ENCODE data around the gene BIN2. TPM values are rescaled to one million over a fixed set of nuclear protein-coding genes. Genes with fewer than 3 reads are reported as not detected.

BIN2 gene
- total and polyA plus RNA-seq, 2 of the 13 experiments (the other 11 are each of a cell fraction or from before 2014, with no cell fraction given): not detected

DNA sequence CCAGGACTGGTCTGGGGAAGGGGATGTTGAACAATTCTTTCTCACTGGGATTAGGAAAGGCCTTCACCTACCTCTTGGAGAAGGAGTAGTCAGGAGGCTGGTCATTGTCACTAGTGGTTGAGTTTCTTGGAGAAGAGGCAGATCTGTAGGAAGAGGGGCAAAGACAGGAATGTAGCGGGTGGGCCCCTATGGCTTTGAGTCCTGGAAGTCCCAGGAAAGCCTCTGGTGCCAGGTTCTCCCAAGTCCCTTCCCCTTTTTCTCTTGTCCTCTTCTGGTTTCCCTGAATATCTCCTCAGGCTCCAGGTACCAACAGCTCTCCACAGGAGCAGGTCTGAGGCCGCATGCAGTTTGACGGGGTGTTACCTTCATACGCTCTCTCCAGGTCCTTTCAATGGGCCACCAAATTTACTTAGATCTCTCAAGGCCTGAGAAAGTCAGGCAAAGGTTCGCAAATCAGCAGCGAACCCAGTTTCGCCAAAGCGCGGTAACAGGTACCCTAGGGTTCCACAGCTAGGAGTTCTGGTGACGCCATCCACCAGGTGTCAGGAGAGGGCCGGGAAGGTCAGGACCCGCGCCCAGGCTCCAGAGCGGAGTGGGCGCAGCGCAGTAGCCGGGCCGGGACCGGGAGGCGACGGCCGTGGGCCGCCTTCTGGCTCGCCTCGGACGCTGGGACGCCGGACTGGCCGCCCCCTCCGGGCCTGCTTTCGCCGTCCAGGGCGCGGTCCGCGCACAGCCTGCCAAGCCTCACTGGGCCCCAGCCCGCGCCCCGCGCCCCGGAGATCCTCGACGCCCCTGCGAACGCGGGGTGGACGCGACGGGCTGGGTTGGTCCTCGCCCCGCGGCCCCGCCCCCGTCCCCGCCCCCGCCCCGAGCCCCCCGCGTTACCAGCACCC lies 54.6 kb downstream of the BIN2 start (continued):
- TF ChIP-seq, protein P1, sequence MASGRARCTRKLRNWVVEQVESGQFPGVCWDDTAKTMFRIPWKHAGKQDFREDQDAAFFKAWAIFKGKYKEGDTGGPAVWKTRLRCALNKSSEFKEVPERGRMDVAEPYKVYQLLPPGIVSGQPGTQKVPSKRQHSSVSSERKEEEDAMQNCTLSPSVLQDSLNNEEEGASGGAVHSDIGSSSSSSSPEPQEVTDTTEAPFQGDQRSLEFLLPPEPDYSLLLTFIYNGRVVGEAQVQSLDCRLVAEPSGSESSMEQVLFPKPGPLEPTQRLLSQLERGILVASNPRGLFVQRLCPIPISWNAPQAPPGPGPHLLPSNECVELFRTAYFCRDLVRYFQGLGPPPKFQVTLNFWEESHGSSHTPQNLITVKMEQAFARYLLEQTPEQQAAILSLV (CRISPR knock-in tag; IDR thresholded peaks at IDR 0.05; ENCODE audit: borderline replicate concordance): no peak
- TF ChIP-seq, protein P2, sequence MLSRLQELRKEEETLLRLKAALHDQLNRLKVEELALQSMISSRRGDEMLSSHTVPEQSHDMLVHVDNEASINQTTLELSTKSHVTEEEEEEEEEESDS (CRISPR knock-in tag; IDR thresholded peaks at IDR 0.05; ENCODE audit: borderline replicate concordance): no peak
- TF ChIP-seq KLF11 (CRISPR knock-in tag; IDR thresholded peaks at IDR 0.05): no peak
- TF ChIP-seq ZFP36 (IDR thresholded peaks at IDR 0.05; ENCODE audit: borderline replicate concordance, low read depth, low read length, partially characterized antibody): no peak
- no peak for TF ChIP-seq MTA1 (CRISPR knock-in tag; IDR thresholded peaks at IDR 0.05; ENCODE audit: borderline replicate concordance)
- no peak for TF ChIP-seq POGZ (CRISPR knock-in tag; IDR thresholded peaks at IDR 0.05)
- 0 out of 2 replicates have a peak, but pooled peaks have one; percentile 52 for TF ChIP-seq ZNF879 (CRISPR knock-in tag; IDR thresholded peaks at IDR 0.05)
- TF ChIP-seq EED (CRISPR knock-in tag; IDR thresholded peaks at IDR 0.05): no peak
- TF ChIP-seq ZNF3 (CRISPR knock-in tag; IDR thresholded peaks at IDR 0.05): no peak
- TF ChIP-seq CBX2 (IDR thresholded peaks at IDR 0.05; ENCODE audit: low read depth, low read length): no peak
- no peak for TF ChIP-seq CBX2 (CRISPR knock-in tag; IDR thresholded peaks at IDR 0.05; ENCODE audit: low read depth)
- TF ChIP-seq, protein P3, sequence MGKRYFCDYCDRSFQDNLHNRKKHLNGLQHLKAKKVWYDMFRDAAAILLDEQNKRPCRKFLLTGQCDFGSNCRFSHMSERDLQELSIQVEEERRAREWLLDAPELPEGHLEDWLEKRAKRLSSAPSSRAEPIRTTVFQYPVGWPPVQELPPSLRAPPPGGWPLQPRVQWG (CRISPR knock-in tag; IDR thresholded peaks at IDR 0.05; ENCODE audit: borderline replicate concordance, low read depth): no peak
- no peak for TF ChIP-seq NR3C1 (CRISPR knock-in tag; IDR thresholded peaks at IDR 0.05)
- no peak for TF ChIP-seq SAP130 (CRISPR knock-in tag; IDR thresholded peaks at IDR 0.05; ENCODE audit: low read depth)
- TF ChIP-seq TMF1 (CRISPR knock-in tag; IDR thresholded peaks at IDR 0.05; ENCODE audit: low read depth): no peak
- TF ChIP-seq ETV6 (CRISPR knock-in tag; conservative IDR thresholded peaks at IDR 0.05): no peak
- TF ChIP-seq XBP1 (CRISPR knock-in tag; IDR thresholded peaks at IDR 0.05): no peak
- TF ChIP-seq ZEB1 (IDR thresholded peaks at IDR 0.05; ENCODE audit: insufficient replicate concordance, low read depth): peak; percentile 3
- TF ChIP-seq KAT8 (CRISPR knock-in tag; IDR thresholded peaks at IDR 0.05): 0 out of 2 replicates have a peak, but pooled peaks have one; percentile 22
- no peak for TF ChIP-seq ZNF782 (CRISPR knock-in tag; IDR thresholded peaks at IDR 0.05; ENCODE audit: borderline replicate concordance)
- no peak for TF ChIP-seq ZNF850 (CRISPR knock-in tag; conservative IDR thresholded peaks at IDR 0.05)
- 0 out of 2 replicates have a peak, but pooled peaks have one; percentile 35 for TF ChIP-seq TSC22D2 (CRISPR knock-in tag; IDR thresholded peaks at IDR 0.05; ENCODE audit: borderline replicate concordance)
- TF ChIP-seq, protein P4, sequence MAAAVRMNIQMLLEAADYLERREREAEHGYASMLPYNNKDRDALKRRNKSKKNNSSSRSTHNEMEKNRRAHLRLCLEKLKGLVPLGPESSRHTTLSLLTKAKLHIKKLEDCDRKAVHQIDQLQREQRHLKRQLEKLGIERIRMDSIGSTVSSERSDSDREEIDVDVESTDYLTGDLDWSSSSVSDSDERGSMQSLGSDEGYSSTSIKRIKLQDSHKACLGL (CRISPR knock-in tag; IDR thresholded peaks at IDR 0.05): no peak
- 0 out of 2 replicates have a peak, but pooled peaks have one; percentile 38 for TF ChIP-seq MEIS1 (CRISPR knock-in tag; IDR thresholded peaks at IDR 0.05; ENCODE audit: borderline replicate concordance)
- TF ChIP-seq ZNF180 (CRISPR knock-in tag; IDR thresholded peaks at IDR 0.05; ENCODE audit: borderline replicate concordance, low read depth): no peak
- TF ChIP-seq, protein P5, sequence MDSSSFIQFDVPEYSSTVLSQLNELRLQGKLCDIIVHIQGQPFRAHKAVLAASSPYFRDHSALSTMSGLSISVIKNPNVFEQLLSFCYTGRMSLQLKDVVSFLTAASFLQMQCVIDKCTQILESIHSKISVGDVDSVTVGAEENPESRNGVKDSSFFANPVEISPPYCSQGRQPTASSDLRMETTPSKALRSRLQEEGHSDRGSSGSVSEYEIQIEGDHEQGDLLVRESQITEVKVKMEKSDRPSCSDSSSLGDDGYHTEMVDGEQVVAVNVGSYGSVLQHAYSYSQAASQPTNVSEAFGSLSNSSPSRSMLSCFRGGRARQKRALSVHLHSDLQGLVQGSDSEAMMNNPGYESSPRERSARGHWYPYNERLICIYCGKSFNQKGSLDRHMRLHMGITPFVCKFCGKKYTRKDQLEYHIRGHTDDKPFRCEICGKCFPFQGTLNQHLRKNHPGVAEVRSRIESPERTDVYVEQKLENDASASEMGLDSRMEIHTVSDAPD (CRISPR knock-in tag; IDR thresholded peaks at IDR 0.05): no peak
- TF ChIP-seq, protein P6, sequence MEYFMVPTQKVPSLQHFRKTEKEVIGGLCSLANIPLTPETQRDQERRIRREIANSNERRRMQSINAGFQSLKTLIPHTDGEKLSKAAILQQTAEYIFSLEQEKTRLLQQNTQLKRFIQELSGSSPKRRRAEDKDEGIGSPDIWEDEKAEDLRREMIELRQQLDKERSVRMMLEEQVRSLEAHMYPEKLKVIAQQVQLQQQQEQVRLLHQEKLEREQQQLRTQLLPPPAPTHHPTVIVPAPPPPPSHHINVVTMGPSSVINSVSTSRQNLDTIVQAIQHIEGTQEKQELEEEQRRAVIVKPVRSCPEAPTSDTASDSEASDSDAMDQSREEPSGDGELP (IDR thresholded peaks at IDR 0.05; ENCODE audit: borderline replicate concordance, low read depth): no peak

All from HepG2 (cell line).